Esophagus muscularis mucosa (tissue), 4 donors: ENCODE results near the gene BCL11A. TPM values are rescaled to one million over a fixed set of nuclear protein-coding genes. Genes with fewer than 3 reads are reported as not detected.

Source experiments
- DNase-seq: peaks from one replicate; pipeline ENCODE4 v3.0.0-alpha.2; 2017; ENCODE audit errors: extremely low spot score
- H3K27ac ChIP-seq, 4 donors: fragments of 200-600 bp; sonication (generic); replicated peaks in 1 of 4; 1 replicate in 3 of 4; 2 replicates in 1 of 4; pipeline ENCODE4 v1.5.1; 2016 to 2019; ENCODE audit warnings: mild to moderate bottlenecking in 1 of 4
- H3K27me3 ChIP-seq, 4 donors: fragments of 200-600 bp; sonication (generic); one replicate each; pipeline versions ENCODE4 v1.5.1 to v1.6.0; 2016 to 2019
- H3K36me3 ChIP-seq, 4 donors: fragments of 200-600 bp; sonication (generic); one replicate each; pipeline ENCODE4 v1.5.1; 2016 to 2019
- H3K4me1 ChIP-seq, 4 donors: fragments of 200-600 bp; sonication (generic); one replicate each; pipeline ENCODE4 v1.5.1; 2016 to 2019
- H3K4me3 ChIP-seq, 4 donors: fragments of 200-600 bp; sonication (generic); 1 replicate in 2 of 4; 2 replicates in 2 of 4; pipeline ENCODE4 v1.5.1; 2016 to 2019; ENCODE audit warnings: mild to moderate bottlenecking in 4 of 4, moderate library complexity in 1 of 4
- H3K9me3 ChIP-seq, 4 donors: fragments of 200-600 bp; sonication (generic); 1 replicate in 3 of 4; 2 replicates in 1 of 4; pipeline ENCODE4 v1.5.1; 2016 to 2019
- EP300 ChIP-seq: sonication (generic); formaldehyde crosslinking; IDR thresholded peaks from one replicate; pipeline ENCODE4 v1.6.1; 2017; ENCODE audit warnings: antibody characterized with exemption
- POLR2A ChIP-seq: fragments of 450-650 bp; IDR thresholded peaks from one replicate; pipeline ENCODE4 v1.6.1; 2017; ENCODE audit warnings: antibody characterized with exemption, moderate library complexity, mild to moderate bottlenecking, low read depth
- POLR2AphosphoS5 ChIP-seq, 2 donors: sonication (generic); formaldehyde crosslinking; IDR thresholded peaks; one replicate each; pipeline ENCODE4 v1.6.1; 2017; ENCODE audit warnings: antibody characterized with exemption in 2 of 2
- WGBS: methylation state at CpG from one replicate; pipeline ENCODE4 v1.1.5; 2018; 5-methylcytosine and 5-hydroxymethylcytosine counted together
- intact Hi-C: fragments of 100-400 bp; cut with DNase I; formaldehyde crosslinking; loops from one replicate; pipeline ENCODE4 v1.15.1; 2023
- total RNA-seq, 4 donors: library from RNA; depleted of rRNA; stranded (reverse); fragments of >200 nt; gene quantifications; one replicate each; pipeline versions ENCODE4 v1.1.0 to v1.2.1, GENCODE V29; 2016
- TF ChIP-seq, protein P1 (sequence below), 3 experiments: fragments of 200-600 bp in 2 of 3; fragments of 450-650 bp in 1 of 3; sonication (generic) in 2 of 3; IDR thresholded peaks; one replicate each; pipeline ENCODE4 v1.5.1; 2017 to 2019; ENCODE audit warnings: antibody characterized with exemption in 3 of 3, mild to moderate bottlenecking in 2 of 3, moderate library complexity in 1 of 3

BCL11A gene
- total RNA-seq, 4 donors from 2014 or later, result 3.5 to 11.3 (median 4.7) TPM

- Histone ChIP-seq H3K36me3 (no peaks in the 10 kb centered on the region), H3K9me3 (no peaks in the 10 kb centered on the region), H3K27me3 (no peaks in the 10 kb centered on the region), H3K4me3 (no peak overlapping the region), H3K4me1 (no peaks in the 10 kb centered on the region), H3K27ac (no peak overlapping the region)
- intact Hi-C loops, result no loop called here
- TF ChIP-seq, protein P1, sequence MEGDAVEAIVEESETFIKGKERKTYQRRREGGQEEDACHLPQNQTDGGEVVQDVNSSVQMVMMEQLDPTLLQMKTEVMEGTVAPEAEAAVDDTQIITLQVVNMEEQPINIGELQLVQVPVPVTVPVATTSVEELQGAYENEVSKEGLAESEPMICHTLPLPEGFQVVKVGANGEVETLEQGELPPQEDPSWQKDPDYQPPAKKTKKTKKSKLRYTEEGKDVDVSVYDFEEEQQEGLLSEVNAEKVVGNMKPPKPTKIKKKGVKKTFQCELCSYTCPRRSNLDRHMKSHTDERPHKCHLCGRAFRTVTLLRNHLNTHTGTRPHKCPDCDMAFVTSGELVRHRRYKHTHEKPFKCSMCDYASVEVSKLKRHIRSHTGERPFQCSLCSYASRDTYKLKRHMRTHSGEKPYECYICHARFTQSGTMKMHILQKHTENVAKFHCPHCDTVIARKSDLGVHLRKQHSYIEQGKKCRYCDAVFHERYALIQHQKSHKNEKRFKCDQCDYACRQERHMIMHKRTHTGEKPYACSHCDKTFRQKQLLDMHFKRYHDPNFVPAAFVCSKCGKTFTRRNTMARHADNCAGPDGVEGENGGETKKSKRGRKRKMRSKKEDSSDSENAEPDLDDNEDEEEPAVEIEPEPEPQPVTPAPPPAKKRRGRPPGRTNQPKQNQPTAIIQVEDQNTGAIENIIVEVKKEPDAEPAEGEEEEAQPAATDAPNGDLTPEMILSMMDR (IDR thresholded peaks at IDR 0.05), result no peak
- TF ChIP-seq EP300 (no peak), POLR2A (no peak)
- no peak for DNase-seq
- WGBS, result 89% methylated on average over 4 of the region's 4 CpGs
Measured at GRCh38 chr2:60438131-60438530, 115.3 kb downstream of the BCL11A start.

GRCh38 chr2:60437080-60437696 lies 116.3 kb downstream of the BCL11A start:
- intact Hi-C loops, result no loop called here
- no peaks in the 10 kb centered on the region for H3K36me3 ChIP-seq
- no peak for TF ChIP-seq POLR2A
- no peak for TF ChIP-seq EP300
- TF ChIP-seq, protein P1 (IDR thresholded peaks at IDR 0.05), result no peak
- no peak for TF ChIP-seq POLR2AphosphoS5 (IDR thresholded peaks at IDR 0.05)
- H3K27ac ChIP-seq, result no peak overlapping the region
- no peaks in the 10 kb centered on the region for H3K4me1 ChIP-seq
- no peak overlapping the region for H3K4me3 ChIP-seq
- DNase-seq, result peak; percentile 66
- no peaks in the 10 kb centered on the region for H3K9me3 ChIP-seq
- WGBS, result 86% methylated on average over 7 of the region's 7 CpGs
- H3K27me3 ChIP-seq, result no peaks in the 10 kb centered on the region

DNA sequence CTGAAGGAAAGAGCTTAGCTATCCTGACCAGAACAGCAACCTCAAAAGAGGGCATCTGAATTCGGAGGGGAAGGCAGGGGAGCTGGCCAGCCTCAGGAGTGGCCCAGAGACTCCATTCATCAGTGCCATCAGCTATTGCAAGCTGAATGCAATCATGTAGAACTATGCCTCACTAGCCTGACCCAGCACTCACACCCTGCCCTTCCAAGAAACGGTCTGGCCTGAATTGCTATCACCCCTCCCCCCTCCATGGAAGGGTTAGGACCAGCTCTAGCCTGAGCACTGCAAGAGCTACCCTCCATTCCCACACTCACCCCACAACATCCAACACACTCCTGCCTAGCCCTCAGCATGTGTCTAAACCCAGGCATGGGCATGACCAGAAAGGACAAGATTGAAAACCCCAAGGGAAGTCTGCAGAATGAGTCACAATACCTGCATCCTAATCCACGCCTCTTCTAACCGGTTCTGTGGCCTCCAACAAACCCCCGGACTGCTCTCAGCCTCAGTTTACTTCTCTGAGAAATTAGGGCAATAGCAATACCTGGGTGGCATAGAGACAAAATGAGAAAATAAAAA lies 120.3 kb downstream of the BCL11A start:
- Histone ChIP-seq H3K4me3 (no peak overlapping the region), H3K27me3 (no peaks in the 10 kb centered on the region), H3K36me3 (no peaks in the 10 kb centered on the region), H3K27ac (no peak overlapping the region), H3K4me1 (no peaks in the 10 kb centered on the region), H3K9me3 (no peaks in the 10 kb centered on the region)
- 84% methylated on average over 5 of the region's 5 CpGs for WGBS
- TF ChIP-seq POLR2A, result no peak
- TF ChIP-seq, protein P1 (IDR thresholded peaks at IDR 0.05), result no peak
- TF ChIP-seq POLR2AphosphoS5 (IDR thresholded peaks at IDR 0.05), result no peak
- no peak for DNase-seq
- intact Hi-C loops, result no loop called here

GRCh38 chr2:60432035-60432601 lies 121.3 kb downstream of the BCL11A start:
- Histone ChIP-seq H3K4me1 (no peaks in the 10 kb centered on the region), H3K4me3 (no peak overlapping the region), H3K27me3 (no peaks in the 10 kb centered on the region), H3K9me3 (no peaks in the 10 kb centered on the region), H3K27ac (no peak overlapping the region), H3K36me3 (no peaks in the 10 kb centered on the region)
- intact Hi-C loops, result no loop called here
- DNase-seq, result no peak
- 94% methylated on average over 8 of the region's 8 CpGs for WGBS
- TF ChIP-seq POLR2A, result no peak
- TF ChIP-seq EP300, result no peak
- TF ChIP-seq, protein P1 (IDR thresholded peaks at IDR 0.05), result no peak
- TF ChIP-seq POLR2AphosphoS5 (IDR thresholded peaks at IDR 0.05), result no peak
